ENCODE results near the gene LIPF. TPM values are rescaled to one million over a fixed set of nuclear protein-coding genes. Genes with fewer than 3 reads are reported as not detected.
A peak's percentile ranks its signal among the peaks of the same experiment; 100 is the strongest.

The LIPF gene
- total RNA-seq, 1 donor from 2014 or later: not detected

DNA sequence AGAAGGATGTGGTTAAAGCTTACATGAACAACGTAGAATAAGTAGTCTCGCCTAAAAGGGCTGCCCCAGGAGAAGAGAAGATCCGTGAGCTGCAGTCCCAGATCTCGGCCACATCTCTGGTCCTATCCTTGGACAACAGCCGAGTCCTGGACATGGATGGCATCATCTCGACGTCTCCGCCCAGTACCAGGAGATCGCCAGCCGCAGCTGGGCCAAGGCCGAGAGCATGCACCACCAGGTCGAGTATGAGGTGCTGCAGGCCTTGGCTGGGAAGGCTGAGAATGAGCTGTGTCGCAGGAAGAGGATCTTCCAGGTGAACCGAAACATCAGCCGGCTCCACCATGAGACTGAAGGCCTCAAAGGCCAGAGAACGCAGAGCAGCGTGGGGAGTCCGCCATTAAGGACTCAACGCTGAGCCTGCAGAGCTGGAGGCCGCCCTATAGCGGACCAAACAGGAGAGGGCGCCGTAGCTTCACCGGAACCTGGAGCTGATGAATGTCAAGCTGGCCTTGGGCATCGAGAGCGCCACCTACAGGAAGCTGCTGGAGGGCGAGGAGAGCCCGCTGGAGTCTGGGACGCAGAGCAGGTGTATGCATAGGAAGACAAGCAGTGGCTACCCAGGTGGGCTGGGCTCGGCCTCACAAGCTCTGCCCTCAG, 64.0 kb downstream of the LIPF start:
- Histone ChIP-seq H3F3A (ENCODE audit: low read depth) (no peaks in the 10 kb centered on the region), H2AFZ (replicated peaks) (peak overlapping the region; percentile 87), H3K9ac (no peak overlapping the region), H3K4me2 (no peak overlapping the region), H3K27ac (no peak overlapping the region), H3K27me3 (peaks cover 3% of the 10 kb centered on the region), H4K20me1 (ENCODE audit: low read depth) (no peaks in the 10 kb centered on the region), H3K9me3 (ENCODE audit: low read depth) (no peaks in the 10 kb centered on the region), H3K36me3 (no peaks in the 10 kb centered on the region), H3K79me2 (ENCODE audit: low read depth) (no peaks in the 10 kb centered on the region), H3K4me1 (peaks cover 3% of the 10 kb centered on the region), H3K4me3 (no peak overlapping the region)
- Mint-ChIP-seq H3K27ac (no peak overlapping the region), H3K9me3 (no peaks in the 10 kb centered on the region), H3K4me1 (peaks cover 5% of the 10 kb centered on the region), H3K27me3 (ENCODE audit: insufficient read depth, low read depth) (no peaks in the 10 kb centered on the region), H3K36me3 (no peaks in the 10 kb centered on the region), H3K4me3 (no peak overlapping the region)
- DNase-seq (ENCODE audit: low spot score): peak; percentile 81
- TF ChIP-seq, protein P1, sequence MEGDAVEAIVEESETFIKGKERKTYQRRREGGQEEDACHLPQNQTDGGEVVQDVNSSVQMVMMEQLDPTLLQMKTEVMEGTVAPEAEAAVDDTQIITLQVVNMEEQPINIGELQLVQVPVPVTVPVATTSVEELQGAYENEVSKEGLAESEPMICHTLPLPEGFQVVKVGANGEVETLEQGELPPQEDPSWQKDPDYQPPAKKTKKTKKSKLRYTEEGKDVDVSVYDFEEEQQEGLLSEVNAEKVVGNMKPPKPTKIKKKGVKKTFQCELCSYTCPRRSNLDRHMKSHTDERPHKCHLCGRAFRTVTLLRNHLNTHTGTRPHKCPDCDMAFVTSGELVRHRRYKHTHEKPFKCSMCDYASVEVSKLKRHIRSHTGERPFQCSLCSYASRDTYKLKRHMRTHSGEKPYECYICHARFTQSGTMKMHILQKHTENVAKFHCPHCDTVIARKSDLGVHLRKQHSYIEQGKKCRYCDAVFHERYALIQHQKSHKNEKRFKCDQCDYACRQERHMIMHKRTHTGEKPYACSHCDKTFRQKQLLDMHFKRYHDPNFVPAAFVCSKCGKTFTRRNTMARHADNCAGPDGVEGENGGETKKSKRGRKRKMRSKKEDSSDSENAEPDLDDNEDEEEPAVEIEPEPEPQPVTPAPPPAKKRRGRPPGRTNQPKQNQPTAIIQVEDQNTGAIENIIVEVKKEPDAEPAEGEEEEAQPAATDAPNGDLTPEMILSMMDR (IDR thresholded peaks at IDR 0.05): peak; percentile 76
- TF ChIP-seq EZH2 (IDR thresholded peaks at IDR 0.05) (no peak), EZH2phosphoT487 (IDR thresholded peaks at IDR 0.05) (no peak)

Other genes starting within 250 kb of the LIPF start
- 9.1 and 11.9 TPM in 2 replicates for gene RNLS, start 81.1 kb upstream of the LIPF start, total RNA-seq (ENCODE audit: low replicate concordance)
- gene LIPJ, start 77.7 kb upstream of the LIPF start, total RNA-seq (ENCODE audit: low replicate concordance): 0.06 and 0.39 TPM in 2 replicates
- gene LIPK, start 41.8 kb downstream of the LIPF start, total RNA-seq (ENCODE audit: low replicate concordance): not detected in 2 replicates
- gene LIPN, start 95.6 kb downstream of the LIPF start, total RNA-seq (ENCODE audit: low replicate concordance): not detected in 2 replicates
- not detected in 2 replicates for gene LIPM, start 138.3 kb downstream of the LIPF start, total RNA-seq (ENCODE audit: low replicate concordance)
- not detected in 2 replicates for gene ANKRD22, start 187.4 kb downstream of the LIPF start, total RNA-seq (ENCODE audit: low replicate concordance)
- gene STAMBPL1, start 215.8 kb downstream of the LIPF start, total RNA-seq (ENCODE audit: low replicate concordance): 1.6 and 1.9 TPM in 2 replicates